NCI-H460 (cell line): Measurements from ENCODE around the gene LSP1. TPM values are rescaled to one million over a fixed set of nuclear protein-coding genes. Genes with fewer than 3 reads are reported as not detected.

Experiments
- DNase-seq: peaks from one replicate; pipeline ENCODE4 v3.0.0-alpha.2; 2016; ENCODE audit warnings: low read depth; ENCODE audit errors: extremely low read depth
- total RNA-seq: library from RNA; depleted of rRNA; stranded (reverse); fragments of >200 nt; shearing (Covaris generic); gene quantifications from 2 replicates; pipeline ENCODE4 v1.2.3, GENCODE V29; 2014

LSP1 gene
- total RNA-seq, 1 experiment from 2014 or later, result not detected

- no peak for DNase-seq
Observed at GRCh38 chr11:1847006-1847735, 5.7 kb upstream of the LSP1 start.

GRCh38 chr11:1847926-1848639 is 4.8 kb upstream of the LSP1 start:
- no peak for DNase-seq

- DNase-seq, result no peak
Observed at GRCh38 chr11:1848640-1849430, 4.0 kb upstream of the LSP1 start.

- DNase-seq, result no peak
Observed at GRCh38 chr11:1851468-1852180, 1.3 kb upstream of the LSP1 start.

GRCh38 chr11:1852271-1852876 is 510 bp upstream of the LSP1 start:
- DNase-seq, result no peak

- DNase-seq, result no peak
Observed at GRCh38 chr11:1853376-1854131, 670 bp downstream of the LSP1 start.

GRCh38 chr11:1854132-1854948 is 1.5 kb downstream of the LSP1 start:
- DNase-seq, result no peak

- DNase-seq, result no peak
Observed at GRCh38 chr11:1854949-1855885, 2.3 kb downstream of the LSP1 start.

DNA sequence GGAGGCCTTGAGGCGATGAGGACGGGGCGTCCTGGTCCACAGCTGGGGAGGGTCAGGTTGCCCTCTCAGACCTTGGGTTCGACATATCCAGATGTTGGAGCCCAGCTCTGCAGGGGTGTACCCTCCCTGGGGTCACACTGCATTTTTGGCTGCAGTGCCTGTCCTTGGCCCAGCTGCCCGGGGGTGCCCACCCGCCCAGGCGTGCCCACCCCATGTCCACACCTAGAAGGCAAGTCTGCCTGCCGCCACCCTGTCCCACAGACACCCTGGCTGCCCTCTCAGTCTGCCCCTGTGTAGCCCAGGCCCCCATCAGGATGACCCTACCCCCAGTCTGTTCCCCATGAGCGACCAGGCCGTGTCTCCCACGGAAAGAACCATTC is 3.0 kb downstream of the LSP1 start:
- DNase-seq, result no peak

GRCh38 chr11:1856306-1857005 is 3.6 kb downstream of the LSP1 start:
- DNase-seq, result no peak

GRCh38 chr11:1857064-1857463 is 4.2 kb downstream of the LSP1 start:
- DNase-seq, result no peak

DNA sequence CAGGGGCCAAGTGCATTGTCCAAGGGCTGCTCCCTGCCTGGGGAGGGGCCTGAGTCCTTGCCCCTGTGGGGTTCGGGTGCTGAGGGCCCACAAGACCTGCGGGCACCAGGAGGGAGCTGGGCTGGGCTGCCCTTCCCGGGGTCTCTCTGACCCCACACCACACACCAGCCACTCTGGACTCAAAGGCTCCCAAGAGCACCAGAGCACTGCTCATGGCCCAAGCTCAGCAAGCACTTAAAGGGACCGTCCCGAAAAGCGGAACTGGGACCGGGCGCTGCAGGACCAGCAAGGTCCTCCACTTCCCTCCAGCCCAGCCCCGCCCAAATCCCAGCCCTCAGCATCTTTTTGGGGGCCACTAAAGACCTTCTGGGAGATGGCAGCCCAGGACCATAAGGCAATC is 5.3 kb downstream of the LSP1 start:
- no peak for DNase-seq

- DNase-seq, result no peak
Observed at GRCh38 chr11:1858576-1858975, 5.7 kb downstream of the LSP1 start.

GRCh38 chr11:1859004-1859403 is 6.1 kb downstream of the LSP1 start:
- DNase-seq, result no peak

DNA sequence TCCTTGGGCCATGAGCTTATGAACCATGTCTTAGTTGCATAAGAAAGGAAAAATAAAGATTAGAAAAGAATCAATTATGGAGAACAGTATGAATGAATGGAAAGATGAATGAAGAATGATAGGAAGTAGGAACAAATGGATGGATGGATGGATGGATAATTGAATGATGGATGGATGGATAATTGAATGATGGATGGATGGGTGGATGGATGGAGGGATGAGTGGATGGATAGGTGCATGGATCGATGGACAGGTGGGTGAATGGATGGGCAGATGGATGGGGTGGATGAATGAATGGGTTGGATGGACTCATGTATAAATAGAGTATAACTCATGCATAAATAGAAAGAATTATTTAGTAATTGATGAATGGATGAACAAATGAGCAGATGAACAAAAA is 7.2 kb downstream of the LSP1 start:
- DNase-seq, result no peak

DNA sequence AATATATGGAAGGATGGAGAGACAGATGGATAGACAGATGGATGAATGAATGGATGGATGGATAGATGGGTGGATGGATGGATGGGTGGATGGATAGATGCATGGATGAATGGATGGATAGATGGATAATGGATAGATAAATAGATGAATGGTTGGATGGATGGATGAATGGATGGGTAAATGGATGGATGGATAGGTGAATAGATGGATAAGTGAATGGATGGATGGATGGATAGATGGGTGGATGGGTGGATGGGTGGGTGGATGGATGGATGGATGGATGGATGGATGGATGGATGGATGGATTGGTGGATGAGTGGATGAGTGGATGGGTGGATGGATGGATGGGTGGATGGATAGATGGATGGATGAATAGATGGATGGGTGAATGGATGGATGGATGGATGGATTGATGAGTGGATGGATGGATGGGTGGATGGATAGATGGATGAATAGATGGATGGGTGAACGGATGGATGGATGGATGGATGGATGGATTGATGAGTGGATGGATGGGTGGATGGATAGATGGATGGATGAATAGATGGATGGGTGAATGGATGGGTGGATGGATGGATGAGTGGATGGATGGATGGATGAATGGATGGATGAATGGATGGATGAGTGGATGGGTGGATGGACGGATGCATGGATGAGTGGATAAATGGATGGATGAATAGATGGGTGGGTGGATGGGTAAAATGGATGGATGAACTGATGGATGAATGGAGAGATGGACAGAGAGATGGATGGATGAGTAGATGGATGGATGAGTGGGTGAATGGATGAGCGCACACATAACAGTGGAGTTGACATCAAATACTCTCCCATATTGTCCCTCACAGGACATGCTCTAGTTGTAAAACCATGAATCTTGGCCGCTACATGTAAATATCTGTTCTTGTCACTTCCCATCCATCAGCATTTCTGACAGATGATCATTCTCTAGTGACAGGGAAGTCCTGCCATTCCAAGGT is 8.8 kb downstream of the LSP1 start:
- DNase-seq, result no peak
